ENCODE data around the gene MEX3D. TPM values are rescaled to one million over a fixed set of nuclear protein-coding genes. Genes with fewer than 3 reads are reported as not detected.

Gene MEX3D
- total and polyA plus RNA-seq, 2 experiments from 2014 or later = 6.6 to 38.7 TPM

- no peaks in the 10 kb centered on the region for H3K36me3 ChIP-seq (replicated peaks; ENCODE audit: insufficient read depth, low read depth)
- no peaks in the 10 kb centered on the region for H3K9me3 ChIP-seq (ENCODE audit: low read depth)
- DNase-seq (ENCODE audit: low spot score) = peak; percentile 75
- no peaks in the 10 kb centered on the region for H3K27me3 ChIP-seq
- WGBS (ENCODE audit: low lambda C conversion rate, missing lambda C conversion rate) = 40% methylated on average over 2 of the region's 25 CpGs
- peak overlapping the region; percentile 99 for H3K4me2 ChIP-seq
- no peaks in the 10 kb centered on the region for H3K9me2 ChIP-seq (replicated peaks; ENCODE audit: insufficient read depth)
- no peaks in the 10 kb centered on the region for H4K20me1 ChIP-seq (ENCODE audit: insufficient read depth, poor library complexity, severe bottlenecking)
- H3K4me3 ChIP-seq = no peak overlapping the region
- TF ChIP-seq EZH2phosphoT487 (IDR thresholded peaks at IDR 0.05; ENCODE audit: low read depth, severe bottlenecking, unreplicated experiment) (no peak), EZH2 (IDR thresholded peaks at IDR 0.05; ENCODE audit: borderline replicate concordance) (no peak), CTCF (IDR thresholded peaks at IDR 0.05; ENCODE audit: poor library complexity) (no peak)
- no peak overlapping the region for H2AFZ ChIP-seq
- H3K4me1 ChIP-seq (ENCODE audit: insufficient read depth) = peaks cover 35% of the 10 kb centered on the region
- peaks cover 13% of the 10 kb centered on the region for H3K79me2 ChIP-seq
- peak overlapping the region; percentile 98 for H3K27ac ChIP-seq
These were observed 57.7 kb downstream of the MEX3D start for GRCh38 chr19:1510442-1510806.

- no peak for TF ChIP-seq EZH2phosphoT487 (IDR thresholded peaks at IDR 0.05; ENCODE audit: low read depth, severe bottlenecking, unreplicated experiment)
- TF ChIP-seq CTCF (IDR thresholded peaks at IDR 0.05; ENCODE audit: poor library complexity) = no peak
- TF ChIP-seq EZH2 (IDR thresholded peaks at IDR 0.05; ENCODE audit: borderline replicate concordance) = no peak
- Histone ChIP-seq H3K9me3 (ENCODE audit: low read depth) (no peaks in the 10 kb centered on the region), H3K4me2 (peak overlapping the region; percentile 99), H3K4me3 (no peak overlapping the region), H2AFZ (no peak overlapping the region), H3K4me1 (ENCODE audit: insufficient read depth) (peaks cover 35% of the 10 kb centered on the region), H3K36me3 (replicated peaks; ENCODE audit: insufficient read depth, low read depth) (no peaks in the 10 kb centered on the region), H3K27ac (peak overlapping the region; percentile 98), H3K9me2 (replicated peaks; ENCODE audit: insufficient read depth) (no peaks in the 10 kb centered on the region), H4K20me1 (ENCODE audit: insufficient read depth, poor library complexity, severe bottlenecking) (no peaks in the 10 kb centered on the region), H3K79me2 (peaks cover 13% of the 10 kb centered on the region), H3K27me3 (no peaks in the 10 kb centered on the region)
- whole genome bisulfite sequencing (ENCODE audit: low lambda C conversion rate, missing lambda C conversion rate) = 79% methylated on average over 11 of the region's 11 CpGs
- DNase-seq (ENCODE audit: low spot score) = no peak
These were observed 58.3 kb downstream of the MEX3D start for GRCh38 chr19:1509602-1510441.

GRCh38 chr19:1508507-1508856, 59.6 kb downstream of the MEX3D start:
- H3K27ac ChIP-seq = peak overlapping the region; percentile 59
- H4K20me1 ChIP-seq (ENCODE audit: insufficient read depth, poor library complexity, severe bottlenecking) = no peaks in the 10 kb centered on the region
- TF ChIP-seq EZH2phosphoT487 (IDR thresholded peaks at IDR 0.05; ENCODE audit: low read depth, severe bottlenecking, unreplicated experiment) (no peak), CTCF (IDR thresholded peaks at IDR 0.05; ENCODE audit: poor library complexity) (no peak), EZH2 (IDR thresholded peaks at IDR 0.05; ENCODE audit: borderline replicate concordance) (no peak)
- H3K36me3 ChIP-seq (replicated peaks; ENCODE audit: insufficient read depth, low read depth) = no peaks in the 10 kb centered on the region
- H2AFZ ChIP-seq = no peak overlapping the region
- peaks cover 13% of the 10 kb centered on the region for H3K79me2 ChIP-seq
- H3K4me3 ChIP-seq = no peak overlapping the region
- no peaks in the 10 kb centered on the region for H3K9me3 ChIP-seq (ENCODE audit: low read depth)
- WGBS (ENCODE audit: low lambda C conversion rate, missing lambda C conversion rate) = 49% methylated on average over 10 of the region's 12 CpGs
- peaks cover 33% of the 10 kb centered on the region for H3K4me1 ChIP-seq (ENCODE audit: insufficient read depth)
- DNase-seq (ENCODE audit: low spot score) = no peak
- peak overlapping the region; percentile 69 for H3K4me2 ChIP-seq
- no peaks in the 10 kb centered on the region for H3K27me3 ChIP-seq
- no peaks in the 10 kb centered on the region for H3K9me2 ChIP-seq (replicated peaks; ENCODE audit: insufficient read depth)

Data from hepatocyte (in vitro differentiated cells).